ENCODE measurements around the gene CAST. TPM values are rescaled to one million over a fixed set of nuclear protein-coding genes. Genes with fewer than 3 reads are reported as not detected.

Gene CAST
- total and polyA plus RNA-seq, 9 donors: 61.2 to 276 (median 173) TPM

DNA sequence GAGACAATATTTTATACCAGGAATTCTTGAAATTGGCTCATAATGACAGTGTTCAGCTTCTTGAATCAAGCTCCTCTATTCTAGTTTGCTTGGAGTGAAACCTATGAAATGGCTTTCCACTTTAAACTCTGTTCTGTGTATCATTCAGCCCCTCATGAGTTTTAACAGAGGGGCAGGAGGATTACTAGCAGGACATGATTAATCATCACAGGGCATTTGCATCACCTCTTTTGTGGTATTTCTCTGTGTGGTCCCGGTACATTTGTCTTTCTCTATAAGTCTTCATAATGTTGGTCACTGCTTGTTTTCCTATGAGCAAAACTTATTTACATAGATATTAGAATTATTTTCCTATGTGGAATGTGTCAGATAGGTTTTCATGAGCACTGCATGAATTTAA, 21.2 kb downstream of the CAST start:
- H3K4me3 ChIP-seq: no peak overlapping the region
- intact Hi-C loops (cut with DNase I): no loop called here
- WGBS, 3 donors: 79 to 84% (median 82%) methylated on average over 1 of the region's 1 CpG
- no peaks in the 10 kb centered on the region for H3K27me3 ChIP-seq
- DNase-seq: no peak
- H3K36me3 ChIP-seq: no peaks in the 10 kb centered on the region
- TF ChIP-seq EP300 (IDR thresholded peaks at IDR 0.05) (no peak), POLR2A (IDR thresholded peaks at IDR 0.05) (no peak)
- TF ChIP-seq, protein P1, sequence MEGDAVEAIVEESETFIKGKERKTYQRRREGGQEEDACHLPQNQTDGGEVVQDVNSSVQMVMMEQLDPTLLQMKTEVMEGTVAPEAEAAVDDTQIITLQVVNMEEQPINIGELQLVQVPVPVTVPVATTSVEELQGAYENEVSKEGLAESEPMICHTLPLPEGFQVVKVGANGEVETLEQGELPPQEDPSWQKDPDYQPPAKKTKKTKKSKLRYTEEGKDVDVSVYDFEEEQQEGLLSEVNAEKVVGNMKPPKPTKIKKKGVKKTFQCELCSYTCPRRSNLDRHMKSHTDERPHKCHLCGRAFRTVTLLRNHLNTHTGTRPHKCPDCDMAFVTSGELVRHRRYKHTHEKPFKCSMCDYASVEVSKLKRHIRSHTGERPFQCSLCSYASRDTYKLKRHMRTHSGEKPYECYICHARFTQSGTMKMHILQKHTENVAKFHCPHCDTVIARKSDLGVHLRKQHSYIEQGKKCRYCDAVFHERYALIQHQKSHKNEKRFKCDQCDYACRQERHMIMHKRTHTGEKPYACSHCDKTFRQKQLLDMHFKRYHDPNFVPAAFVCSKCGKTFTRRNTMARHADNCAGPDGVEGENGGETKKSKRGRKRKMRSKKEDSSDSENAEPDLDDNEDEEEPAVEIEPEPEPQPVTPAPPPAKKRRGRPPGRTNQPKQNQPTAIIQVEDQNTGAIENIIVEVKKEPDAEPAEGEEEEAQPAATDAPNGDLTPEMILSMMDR (IDR thresholded peaks at IDR 0.05): no peak
- no peaks in the 10 kb centered on the region for H3K9me3 ChIP-seq
- no peaks in the 10 kb centered on the region for H3K4me1 ChIP-seq (ENCODE audit: insufficient read depth)
- no peak overlapping the region for H3K27ac ChIP-seq

DNA sequence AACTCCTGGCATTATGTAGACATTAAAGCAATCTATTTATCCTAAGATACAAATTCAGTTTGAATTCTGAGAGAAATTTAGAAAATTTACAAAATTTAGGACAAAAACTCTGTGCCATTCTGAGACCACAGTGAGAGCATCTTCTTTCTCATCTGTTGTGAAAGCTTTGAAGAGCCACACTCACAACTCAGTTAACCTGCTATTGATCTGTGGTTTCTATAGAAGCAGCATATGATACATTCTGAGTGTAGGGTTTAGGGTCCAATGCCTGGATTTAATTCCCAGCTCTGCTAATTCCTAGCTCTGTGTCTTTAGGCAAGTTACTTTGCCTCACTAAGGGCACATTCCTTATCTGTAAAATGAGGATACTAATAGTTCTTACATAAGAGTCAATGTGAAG, 21.6 kb downstream of the CAST start:
- intact Hi-C loops (cut with DNase I): no loop called here
- Histone ChIP-seq H3K27me3 (no peaks in the 10 kb centered on the region), H3K4me3 (no peak overlapping the region), H3K27ac (no peak overlapping the region), H3K9me3 (no peaks in the 10 kb centered on the region), H3K4me1 (ENCODE audit: insufficient read depth) (no peaks in the 10 kb centered on the region), H3K36me3 (no peaks in the 10 kb centered on the region)
- DNase-seq: no peak
- TF ChIP-seq, protein P1 (IDR thresholded peaks at IDR 0.05): no peak
- no peak for TF ChIP-seq EP300 (IDR thresholded peaks at IDR 0.05)
- TF ChIP-seq POLR2A (IDR thresholded peaks at IDR 0.05): no peak

DNA sequence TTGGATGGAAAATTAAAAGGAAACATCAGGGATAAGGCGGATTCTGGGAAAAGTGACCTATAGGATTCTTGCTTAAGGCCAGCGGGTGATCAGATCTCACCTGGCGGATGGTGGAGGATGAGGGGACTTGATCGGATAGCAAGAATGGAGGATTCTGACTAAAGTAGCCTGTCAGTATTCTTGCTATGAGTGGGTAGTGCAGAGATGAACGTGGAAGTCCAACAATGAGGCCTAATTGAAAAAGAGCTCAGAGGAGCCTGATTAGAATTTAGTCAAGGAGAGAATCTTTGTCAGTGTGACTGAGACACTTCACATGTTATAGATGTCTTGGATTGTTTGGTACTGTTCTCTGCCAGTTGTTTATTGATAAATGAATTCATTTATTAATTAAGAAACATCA, 24.9 kb downstream of the CAST start:
- Histone ChIP-seq H3K4me1 (ENCODE audit: insufficient read depth) (no peaks in the 10 kb centered on the region), H3K4me3 (no peak overlapping the region), H3K36me3 (no peaks in the 10 kb centered on the region), H3K9me3 (no peaks in the 10 kb centered on the region), H3K27me3 (no peaks in the 10 kb centered on the region), H3K27ac (no peak overlapping the region)
- intact Hi-C loops (cut with DNase I): no loop called here
- no peak for DNase-seq
- TF ChIP-seq EP300 (IDR thresholded peaks at IDR 0.05): no peak
- TF ChIP-seq, protein P1 (IDR thresholded peaks at IDR 0.05): no peak
- TF ChIP-seq POLR2A (IDR thresholded peaks at IDR 0.05): no peak
- 92 to 95% (median 94%) methylated on average over 5 of the region's 5 CpGs for WGBS, 3 donors

DNA sequence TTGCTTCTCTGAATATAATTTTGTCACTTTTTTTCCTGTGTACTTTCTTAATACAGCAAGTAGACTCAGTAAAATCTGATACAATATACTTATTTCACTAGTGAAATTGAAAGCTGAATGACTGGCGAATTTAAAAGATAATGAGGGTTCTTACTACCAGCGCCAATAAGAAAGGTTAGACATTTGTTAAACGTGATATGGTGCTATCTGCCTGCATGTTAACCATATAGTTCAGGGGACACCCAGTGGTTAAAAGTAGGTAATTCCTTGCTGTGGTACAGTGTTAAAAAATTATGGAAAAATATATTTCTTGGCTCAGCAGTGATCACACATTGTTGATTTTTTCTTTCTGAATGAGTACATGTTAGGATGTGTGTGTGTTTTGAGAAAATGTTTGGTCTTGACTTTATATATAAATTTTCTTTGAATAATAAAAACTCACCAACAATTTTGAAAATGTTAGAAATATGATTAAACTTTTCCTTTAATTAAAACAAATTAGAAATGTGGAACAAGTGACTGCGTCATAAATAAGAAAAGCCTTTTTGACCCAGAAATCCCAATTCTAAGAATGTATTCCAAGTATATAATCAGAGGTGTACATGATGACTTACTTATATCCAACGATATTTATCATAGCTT, 25.8 kb downstream of the CAST start:
- no peaks in the 10 kb centered on the region for H3K4me1 ChIP-seq (ENCODE audit: insufficient read depth)
- H3K36me3 ChIP-seq: no peaks in the 10 kb centered on the region
- H3K27me3 ChIP-seq: no peaks in the 10 kb centered on the region
- no peak for DNase-seq
- intact Hi-C loops (cut with DNase I): no loop called here
- 29 to 43% (median 35%) methylated on average over 5 of the region's 5 CpGs for WGBS, 3 donors
- H3K9me3 ChIP-seq: no peaks in the 10 kb centered on the region
- no peak for TF ChIP-seq EP300 (IDR thresholded peaks at IDR 0.05)
- TF ChIP-seq, protein P1 (IDR thresholded peaks at IDR 0.05): peak in 2 of 3 donors; percentile 33 to 49
- TF ChIP-seq POLR2A (IDR thresholded peaks at IDR 0.05): no peak
- H3K27ac ChIP-seq: no peak overlapping the region
- H3K4me3 ChIP-seq: no peak overlapping the region
